ENCODE results near the gene AKAP13.

- TF ChIP-seq CTCF (IDR thresholded peaks at IDR 0.05) (no peak), POLR2A (IDR thresholded peaks at IDR 0.05) (no peak)
These were observed 115.7 kb downstream of the AKAP13 start for GRCh38 chr15:85496151-85496550.
